ENCODE measurements around the gene SEPSECS.

- TF ChIP-seq NFIC (IDR thresholded peaks at IDR 0.05), result no peak
- no peak for TF ChIP-seq TEAD4 (IDR thresholded peaks at IDR 0.05)
- TF ChIP-seq, protein P1, sequence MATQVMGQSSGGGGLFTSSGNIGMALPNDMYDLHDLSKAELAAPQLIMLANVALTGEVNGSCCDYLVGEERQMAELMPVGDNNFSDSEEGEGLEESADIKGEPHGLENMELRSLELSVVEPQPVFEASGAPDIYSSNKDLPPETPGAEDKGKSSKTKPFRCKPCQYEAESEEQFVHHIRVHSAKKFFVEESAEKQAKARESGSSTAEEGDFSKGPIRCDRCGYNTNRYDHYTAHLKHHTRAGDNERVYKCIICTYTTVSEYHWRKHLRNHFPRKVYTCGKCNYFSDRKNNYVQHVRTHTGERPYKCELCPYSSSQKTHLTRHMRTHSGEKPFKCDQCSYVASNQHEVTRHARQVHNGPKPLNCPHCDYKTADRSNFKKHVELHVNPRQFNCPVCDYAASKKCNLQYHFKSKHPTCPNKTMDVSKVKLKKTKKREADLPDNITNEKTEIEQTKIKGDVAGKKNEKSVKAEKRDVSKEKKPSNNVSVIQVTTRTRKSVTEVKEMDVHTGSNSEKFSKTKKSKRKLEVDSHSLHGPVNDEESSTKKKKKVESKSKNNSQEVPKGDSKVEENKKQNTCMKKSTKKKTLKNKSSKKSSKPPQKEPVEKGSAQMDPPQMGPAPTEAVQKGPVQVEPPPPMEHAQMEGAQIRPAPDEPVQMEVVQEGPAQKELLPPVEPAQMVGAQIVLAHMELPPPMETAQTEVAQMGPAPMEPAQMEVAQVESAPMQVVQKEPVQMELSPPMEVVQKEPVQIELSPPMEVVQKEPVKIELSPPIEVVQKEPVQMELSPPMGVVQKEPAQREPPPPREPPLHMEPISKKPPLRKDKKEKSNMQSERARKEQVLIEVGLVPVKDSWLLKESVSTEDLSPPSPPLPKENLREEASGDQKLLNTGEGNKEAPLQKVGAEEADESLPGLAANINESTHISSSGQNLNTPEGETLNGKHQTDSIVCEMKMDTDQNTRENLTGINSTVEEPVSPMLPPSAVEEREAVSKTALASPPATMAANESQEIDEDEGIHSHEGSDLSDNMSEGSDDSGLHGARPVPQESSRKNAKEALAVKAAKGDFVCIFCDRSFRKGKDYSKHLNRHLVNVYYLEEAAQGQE (IDR thresholded peaks at IDR 0.05; ENCODE audit: low read depth), result no peak
- no peak for TF ChIP-seq RAD21 (IDR thresholded peaks at IDR 0.05; ENCODE audit: low read depth)
- no peak for TF ChIP-seq ZBTB7A (IDR thresholded peaks at IDR 0.05; ENCODE audit: low read depth)
- no peak for TF ChIP-seq EP300 (IDR thresholded peaks at IDR 0.05; ENCODE audit: borderline replicate concordance)
- TF ChIP-seq CEBPB (IDR thresholded peaks at IDR 0.05), result no peak
- TF ChIP-seq FOXM1 (IDR thresholded peaks at IDR 0.05; ENCODE audit: borderline replicate concordance, low read depth), result no peak
- no peak for TF ChIP-seq TCF12 (IDR thresholded peaks at IDR 0.05; ENCODE audit: low read depth)
- TF ChIP-seq, protein P2, sequence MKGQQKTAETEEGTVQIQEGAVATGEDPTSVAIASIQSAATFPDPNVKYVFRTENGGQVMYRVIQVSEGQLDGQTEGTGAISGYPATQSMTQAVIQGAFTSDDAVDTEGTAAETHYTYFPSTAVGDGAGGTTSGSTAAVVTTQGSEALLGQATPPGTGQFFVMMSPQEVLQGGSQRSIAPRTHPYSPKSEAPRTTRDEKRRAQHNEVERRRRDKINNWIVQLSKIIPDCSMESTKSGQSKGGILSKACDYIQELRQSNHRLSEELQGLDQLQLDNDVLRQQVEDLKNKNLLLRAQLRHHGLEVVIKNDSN (IDR thresholded peaks at IDR 0.05), result no peak
Observed at GRCh38 chr4:25182937-25183336, 22.7 kb upstream of the SEPSECS start.
